ENCODE measurements around the gene PLS1. TPM values are rescaled to one million over a fixed set of nuclear protein-coding genes. Genes with fewer than 3 reads are reported as not detected.
A peak's percentile ranks its signal among the peaks of the same experiment; 100 is the strongest.

PLS1 gene
- total RNA-seq, 1 donor from 2014 or later = 2.4 TPM

- Mint-ChIP-seq H3K36me3 (ENCODE audit: low read depth) (no peaks in the 10 kb centered on the region), H3K27me3 (ENCODE audit: low read depth) (no peaks in the 10 kb centered on the region), H3K27ac (ENCODE audit: unreplicated experiment) (no peak overlapping the region), H3K4me3 (ENCODE audit: unreplicated experiment) (no peak overlapping the region), H3K4me1 (ENCODE audit: low read depth) (no peaks in the 10 kb centered on the region), H3K9me3 (ENCODE audit: low read depth) (no peaks in the 10 kb centered on the region)
- no peak for DNase-seq (ENCODE audit: low spot score)
- peak; percentile 13 for TF ChIP-seq CTCF (IDR thresholded peaks at IDR 0.05)
These were observed 84.5 kb downstream of the PLS1 start for GRCh38 chr3:142680710-142681109.

GRCh38 chr3:142690613-142691012, 94.4 kb downstream of the PLS1 start:
- H3K4me1 Mint-ChIP-seq (ENCODE audit: low read depth) = no peaks in the 10 kb centered on the region
- no peaks in the 10 kb centered on the region for H3K27me3 Mint-ChIP-seq (ENCODE audit: low read depth)
- H3K27ac Mint-ChIP-seq (ENCODE audit: unreplicated experiment) = no peak overlapping the region
- DNase-seq (ENCODE audit: low spot score) = no peak
- H3K36me3 Mint-ChIP-seq (ENCODE audit: low read depth) = no peaks in the 10 kb centered on the region
- no peak overlapping the region for H3K4me3 Mint-ChIP-seq (ENCODE audit: unreplicated experiment)
- no peak for TF ChIP-seq CTCF (IDR thresholded peaks at IDR 0.05)
- no peaks in the 10 kb centered on the region for H3K9me3 Mint-ChIP-seq (ENCODE audit: low read depth)

- H3K9me3 Mint-ChIP-seq (ENCODE audit: low read depth) = no peaks in the 10 kb centered on the region
- H3K4me3 Mint-ChIP-seq (ENCODE audit: unreplicated experiment) = no peak overlapping the region
- no peak for TF ChIP-seq CTCF (IDR thresholded peaks at IDR 0.05)
- H3K27me3 Mint-ChIP-seq (ENCODE audit: low read depth) = no peaks in the 10 kb centered on the region
- DNase-seq (ENCODE audit: low spot score) = no peak
- no peaks in the 10 kb centered on the region for H3K4me1 Mint-ChIP-seq (ENCODE audit: low read depth)
- no peaks in the 10 kb centered on the region for H3K36me3 Mint-ChIP-seq (ENCODE audit: low read depth)
- H3K27ac Mint-ChIP-seq (ENCODE audit: unreplicated experiment) = no peak overlapping the region
These were observed 95.3 kb downstream of the PLS1 start for GRCh38 chr3:142691527-142691926.

- Mint-ChIP-seq H3K27ac (ENCODE audit: unreplicated experiment) (no peak overlapping the region), H3K9me3 (ENCODE audit: low read depth) (no peaks in the 10 kb centered on the region), H3K27me3 (ENCODE audit: low read depth) (no peaks in the 10 kb centered on the region), H3K36me3 (ENCODE audit: low read depth) (no peaks in the 10 kb centered on the region), H3K4me3 (ENCODE audit: unreplicated experiment) (no peak overlapping the region), H3K4me1 (ENCODE audit: low read depth) (no peaks in the 10 kb centered on the region)
- no peak for DNase-seq (ENCODE audit: low spot score)
- TF ChIP-seq CTCF (IDR thresholded peaks at IDR 0.05) = no peak
These were observed 97.1 kb downstream of the PLS1 start for GRCh38 chr3:142693136-142693853.

GRCh38 chr3:142694225-142694624, 98.0 kb downstream of the PLS1 start:
- Mint-ChIP-seq H3K4me3 (ENCODE audit: unreplicated experiment) (no peak overlapping the region), H3K4me1 (ENCODE audit: low read depth) (no peaks in the 10 kb centered on the region), H3K36me3 (ENCODE audit: low read depth) (no peaks in the 10 kb centered on the region), H3K9me3 (ENCODE audit: low read depth) (no peaks in the 10 kb centered on the region), H3K27ac (ENCODE audit: unreplicated experiment) (no peak overlapping the region), H3K27me3 (ENCODE audit: low read depth) (no peaks in the 10 kb centered on the region)
- no peak for TF ChIP-seq CTCF (IDR thresholded peaks at IDR 0.05)
- no peak for DNase-seq (ENCODE audit: low spot score)

Measured in chondrocyte (in vitro differentiated cells).